SK-N-SH treated with all-trans-retinoic acid at 6 μM for 48 hours (cell line): ENCODE data around the gene REXO1.

Experiments
- ATAC-seq: fragments of 200-7000 bp; cut with Tn5 transposase; 3 replicates; pipeline ENCODE4 v1.9.1; 2020; ENCODE audit warnings: mild to moderate bottlenecking, moderate library complexity
- BACH2 ChIP-seq: fragments of 250-450 bp; sonication (Bioruptor Pico); IDR thresholded peaks from 2 replicates; pipeline ENCODE4 v1.9.0; 2021; ENCODE audit warnings: mild to moderate bottlenecking, borderline replicate concordance
- CSDC2 ChIP-seq: fragments of 250-450 bp; sonication (Bioruptor Pico); IDR thresholded peaks from 2 replicates; pipeline ENCODE4 v1.5.0; 2020; ENCODE audit warnings: mild to moderate bottlenecking, moderate library complexity
- ESRRG ChIP-seq: fragments of 250-450 bp; sonication (Bioruptor Pico); IDR thresholded peaks from 2 replicates; pipeline ENCODE4 v1.6.1; 2021; ENCODE audit warnings: mild to moderate bottlenecking
- GLIS3 ChIP-seq: fragments of 250-450 bp; sonication (Bioruptor Pico); IDR thresholded peaks from 2 replicates; pipeline ENCODE4 v1.5.0; 2020; ENCODE audit warnings: mild to moderate bottlenecking, moderate library complexity
- ISL1 ChIP-seq: fragments of 250-450 bp; sonication (Bioruptor Pico); IDR thresholded peaks from 2 replicates; pipeline ENCODE4 v2.1.2; 2022; ENCODE audit warnings: mild to moderate bottlenecking, moderate library complexity
- PPARA ChIP-seq: fragments of 250-450 bp; sonication (Bioruptor Pico); IDR thresholded peaks from 2 replicates; pipeline ENCODE4 v1.5.0; 2020; ENCODE audit warnings: mild to moderate bottlenecking, borderline replicate concordance
- RARB ChIP-seq: fragments of 250-450 bp; sonication (Bioruptor Pico); IDR thresholded peaks from 2 replicates; pipeline ENCODE4 v1.8.0; 2021; ENCODE audit warnings: mild to moderate bottlenecking, moderate library complexity
- SNAI2 ChIP-seq: fragments of 250-450 bp; sonication (Bioruptor Pico); IDR thresholded peaks from 2 replicates; pipeline ENCODE4 v1.5.0; 2020; ENCODE audit warnings: mild to moderate bottlenecking, moderate library complexity
- TCF4 ChIP-seq: fragments of 250-450 bp; sonication (Bioruptor Pico); IDR thresholded peaks from 2 replicates; pipeline ENCODE4 v1.8.0; 2021; ENCODE audit warnings: mild to moderate bottlenecking, moderate library complexity, borderline replicate concordance
- TOX ChIP-seq: fragments of 250-450 bp; sonication (Bioruptor Pico); IDR thresholded peaks from 2 replicates; pipeline ENCODE4 v1.8.0; 2021; ENCODE audit warnings: mild to moderate bottlenecking, moderate library complexity, borderline replicate concordance
- ZC3H10 ChIP-seq: fragments of 250-450 bp; sonication (Bioruptor Pico); IDR thresholded peaks from 2 replicates; pipeline ENCODE4 v1.5.1; 2021; ENCODE audit warnings: mild to moderate bottlenecking, moderate library complexity
- ZFP3 ChIP-seq: fragments of 250-450 bp; sonication (Bioruptor Pico); IDR thresholded peaks from 2 replicates; pipeline ENCODE4 v1.5.0; 2020; ENCODE audit warnings: mild to moderate bottlenecking, moderate library complexity
- ZFP30 ChIP-seq: fragments of 450-650 bp; formaldehyde crosslinking; IDR thresholded peaks from 2 replicates; pipeline ENCODE4 v1.5.0; 2022; ENCODE audit warnings: mild to moderate bottlenecking, moderate library complexity
- ZNF565 ChIP-seq: fragments of 450-650 bp; formaldehyde crosslinking; conservative IDR thresholded peaks from 2 replicates; pipeline ENCODE4 v1.5.0; 2020; ENCODE audit warnings: low read depth, mild to moderate bottlenecking, moderate library complexity
- ZNF70 ChIP-seq: fragments of 450-650 bp; formaldehyde crosslinking; IDR thresholded peaks from 2 replicates; pipeline ENCODE4 v1.5.0; 2020; ENCODE audit warnings: mild to moderate bottlenecking, moderate library complexity
- ZNF8 ChIP-seq: fragments of 450-650 bp; formaldehyde crosslinking; IDR thresholded peaks from 2 replicates; pipeline ENCODE4 v1.5.0; 2020; ENCODE audit warnings: mild to moderate bottlenecking, moderate library complexity
- TF ChIP-seq, protein P1 (sequence below): fragments of 250-450 bp; sonication (Bioruptor Pico); IDR thresholded peaks from 2 replicates; pipeline ENCODE4 v1.5.0; 2020; ENCODE audit warnings: mild to moderate bottlenecking, moderate library complexity
- TF ChIP-seq, protein P2 (sequence below): fragments of 250-450 bp; sonication (Bioruptor Pico); IDR thresholded peaks from 2 replicates; pipeline ENCODE4 v1.8.0; 2021; ENCODE audit warnings: low read depth, mild to moderate bottlenecking, moderate library complexity, borderline replicate concordance
- TF ChIP-seq, protein P3 (sequence below): fragments of 250-450 bp; sonication (Bioruptor Pico); IDR thresholded peaks from 2 replicates; pipeline ENCODE4 v1.8.0; 2020; ENCODE audit warnings: mild to moderate bottlenecking, moderate library complexity, borderline replicate concordance
- TF ChIP-seq, protein P4 (sequence below): fragments of 250-450 bp; sonication (Bioruptor Pico); IDR thresholded peaks from 2 replicates; pipeline ENCODE4 v1.5.1; 2020; ENCODE audit warnings: low read depth, mild to moderate bottlenecking, moderate library complexity

The REXO1 gene

DNA sequence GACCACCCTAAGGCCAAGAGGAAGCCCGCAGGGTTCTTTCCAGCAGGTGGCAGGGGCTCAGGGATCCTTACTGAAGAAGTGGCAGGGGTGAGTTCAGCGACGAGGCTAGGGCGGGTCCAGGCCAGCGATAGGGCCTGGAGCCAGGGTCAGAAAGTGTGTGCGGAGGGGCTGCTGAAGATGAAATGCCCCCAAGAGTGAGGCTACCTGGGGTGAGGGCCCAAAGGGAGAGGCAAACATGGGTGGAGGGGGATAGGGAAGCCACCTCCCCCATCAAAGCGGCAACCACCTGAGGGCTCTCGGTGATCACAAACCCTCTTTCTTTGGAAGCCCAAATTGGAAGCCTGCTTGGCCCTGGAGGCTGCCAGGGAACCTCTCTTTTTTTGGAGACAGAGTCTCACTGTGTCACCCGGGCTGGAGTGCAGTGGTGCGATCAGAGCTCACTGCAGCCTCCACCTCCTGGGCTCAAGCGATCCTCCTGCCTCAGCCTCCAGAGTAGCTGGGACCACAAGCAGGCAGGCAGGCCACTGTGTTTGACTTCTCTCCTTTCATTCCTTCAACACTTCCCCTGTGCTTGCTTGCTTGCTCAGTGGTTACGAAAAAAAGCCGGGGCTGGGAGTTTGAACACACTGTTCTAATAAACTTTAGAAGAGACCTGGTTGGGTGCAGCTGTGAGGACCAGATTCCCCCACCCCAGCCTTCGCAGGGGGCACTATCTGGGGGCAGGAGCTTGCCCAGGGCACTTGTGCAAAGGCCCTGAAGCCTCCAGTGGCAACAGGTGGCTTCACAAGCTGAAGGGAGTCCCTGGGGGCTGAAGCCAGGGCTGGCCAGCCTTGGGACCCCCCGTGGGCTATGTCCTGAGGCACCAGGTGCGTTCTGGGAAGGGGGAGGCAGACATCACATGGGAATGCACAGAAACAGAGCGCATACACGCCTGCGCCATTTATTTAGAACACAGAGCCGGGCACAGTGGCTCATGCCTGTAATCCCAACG lies 34.8 kb downstream of the REXO1 start:
- TF ChIP-seq GLIS3 (CRISPR knock-in tag) = no peak
- TF ChIP-seq ZFP30 = no peak
- TF ChIP-seq TCF4 (CRISPR knock-in tag) = no peak
- no peak for TF ChIP-seq ZC3H10 (CRISPR knock-in tag)
- no peak for ATAC-seq

DNA sequence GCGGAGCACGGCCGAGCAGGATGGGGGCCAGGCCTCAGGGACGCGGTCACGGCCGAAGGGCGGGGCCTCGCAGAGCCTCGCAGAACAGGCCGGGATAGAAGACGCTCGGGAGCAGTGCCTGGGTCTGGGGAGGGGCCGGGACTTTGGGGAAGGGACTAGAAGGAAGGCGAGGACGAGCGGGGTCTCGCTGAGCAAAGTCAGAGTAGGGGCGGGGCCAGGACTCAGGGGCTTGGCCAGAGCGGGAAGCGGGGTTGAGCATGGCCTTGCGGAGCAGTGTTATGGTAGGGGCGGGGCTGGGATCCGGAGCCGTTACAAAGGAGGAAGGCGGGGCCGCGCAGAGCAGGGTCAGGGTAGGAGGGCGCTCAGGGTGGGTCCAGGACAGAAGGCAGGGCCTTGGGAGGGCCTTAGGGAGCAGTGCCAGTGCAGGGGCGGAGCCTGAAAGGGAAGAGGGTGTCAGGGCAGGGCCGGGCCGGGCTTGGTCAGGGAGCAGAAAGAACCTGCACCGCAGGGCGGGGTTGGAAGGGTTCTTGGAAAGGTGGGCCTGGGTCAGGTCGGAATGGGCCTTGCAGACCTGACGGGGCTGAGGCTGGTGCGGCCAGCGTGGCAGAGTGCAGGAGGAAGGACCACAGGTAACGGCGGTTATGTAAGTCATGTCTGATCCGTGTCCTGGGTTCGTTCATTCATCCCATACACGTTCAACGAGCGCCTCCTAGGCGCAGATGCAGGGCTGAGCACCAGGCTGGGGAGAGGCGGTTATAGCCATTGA lies 35.7 kb downstream of the REXO1 start:
- no peak for TF ChIP-seq BACH2 (CRISPR knock-in tag)
- TF ChIP-seq, protein P1, sequence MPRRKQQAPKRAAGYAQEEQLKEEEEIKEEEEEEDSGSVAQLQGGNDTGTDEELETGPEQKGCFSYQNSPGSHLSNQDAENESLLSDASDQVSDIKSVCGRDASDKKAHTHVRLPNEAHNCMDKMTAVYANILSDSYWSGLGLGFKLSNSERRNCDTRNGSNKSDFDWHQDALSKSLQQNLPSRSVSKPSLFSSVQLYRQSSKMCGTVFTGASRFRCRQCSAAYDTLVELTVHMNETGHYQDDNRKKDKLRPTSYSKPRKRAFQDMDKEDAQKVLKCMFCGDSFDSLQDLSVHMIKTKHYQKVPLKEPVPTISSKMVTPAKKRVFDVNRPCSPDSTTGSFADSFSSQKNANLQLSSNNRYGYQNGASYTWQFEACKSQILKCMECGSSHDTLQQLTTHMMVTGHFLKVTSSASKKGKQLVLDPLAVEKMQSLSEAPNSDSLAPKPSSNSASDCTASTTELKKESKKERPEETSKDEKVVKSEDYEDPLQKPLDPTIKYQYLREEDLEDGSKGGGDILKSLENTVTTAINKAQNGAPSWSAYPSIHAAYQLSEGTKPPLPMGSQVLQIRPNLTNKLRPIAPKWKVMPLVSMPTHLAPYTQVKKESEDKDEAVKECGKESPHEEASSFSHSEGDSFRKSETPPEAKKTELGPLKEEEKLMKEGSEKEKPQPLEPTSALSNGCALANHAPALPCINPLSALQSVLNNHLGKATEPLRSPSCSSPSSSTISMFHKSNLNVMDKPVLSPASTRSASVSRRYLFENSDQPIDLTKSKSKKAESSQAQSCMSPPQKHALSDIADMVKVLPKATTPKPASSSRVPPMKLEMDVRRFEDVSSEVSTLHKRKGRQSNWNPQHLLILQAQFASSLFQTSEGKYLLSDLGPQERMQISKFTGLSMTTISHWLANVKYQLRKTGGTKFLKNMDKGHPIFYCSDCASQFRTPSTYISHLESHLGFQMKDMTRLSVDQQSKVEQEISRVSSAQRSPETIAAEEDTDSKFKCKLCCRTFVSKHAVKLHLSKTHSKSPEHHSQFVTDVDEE (CRISPR knock-in tag) = no peak
- TF ChIP-seq, protein P2, sequence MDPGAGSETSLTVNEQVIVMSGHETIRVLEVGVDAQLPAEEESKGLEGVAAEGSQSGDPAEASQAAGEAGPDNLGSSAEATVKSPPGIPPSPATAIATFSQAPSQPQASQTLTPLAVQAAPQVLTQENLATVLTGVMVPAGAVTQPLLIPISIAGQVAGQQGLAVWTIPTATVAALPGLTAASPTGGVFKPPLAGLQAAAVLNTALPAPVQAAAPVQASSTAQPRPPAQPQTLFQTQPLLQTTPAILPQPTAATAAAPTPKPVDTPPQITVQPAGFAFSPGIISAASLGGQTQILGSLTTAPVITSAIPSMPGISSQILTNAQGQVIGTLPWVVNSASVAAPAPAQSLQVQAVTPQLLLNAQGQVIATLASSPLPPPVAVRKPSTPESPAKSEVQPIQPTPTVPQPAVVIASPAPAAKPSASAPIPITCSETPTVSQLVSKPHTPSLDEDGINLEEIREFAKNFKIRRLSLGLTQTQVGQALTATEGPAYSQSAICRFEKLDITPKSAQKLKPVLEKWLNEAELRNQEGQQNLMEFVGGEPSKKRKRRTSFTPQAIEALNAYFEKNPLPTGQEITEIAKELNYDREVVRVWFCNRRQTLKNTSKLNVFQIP = no peak
- TF ChIP-seq, protein P3, sequence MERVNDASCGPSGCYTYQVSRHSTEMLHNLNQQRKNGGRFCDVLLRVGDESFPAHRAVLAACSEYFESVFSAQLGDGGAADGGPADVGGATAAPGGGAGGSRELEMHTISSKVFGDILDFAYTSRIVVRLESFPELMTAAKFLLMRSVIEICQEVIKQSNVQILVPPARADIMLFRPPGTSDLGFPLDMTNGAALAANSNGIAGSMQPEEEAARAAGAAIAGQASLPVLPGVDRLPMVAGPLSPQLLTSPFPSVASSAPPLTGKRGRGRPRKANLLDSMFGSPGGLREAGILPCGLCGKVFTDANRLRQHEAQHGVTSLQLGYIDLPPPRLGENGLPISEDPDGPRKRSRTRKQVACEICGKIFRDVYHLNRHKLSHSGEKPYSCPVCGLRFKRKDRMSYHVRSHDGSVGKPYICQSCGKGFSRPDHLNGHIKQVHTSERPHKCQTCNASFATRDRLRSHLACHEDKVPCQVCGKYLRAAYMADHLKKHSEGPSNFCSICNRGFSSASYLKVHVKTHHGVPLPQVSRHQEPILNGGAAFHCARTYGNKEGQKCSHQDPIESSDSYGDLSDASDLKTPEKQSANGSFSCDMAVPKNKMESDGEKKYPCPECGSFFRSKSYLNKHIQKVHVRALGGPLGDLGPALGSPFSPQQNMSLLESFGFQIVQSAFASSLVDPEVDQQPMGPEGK (CRISPR knock-in tag) = 0 out of 2 replicates have a peak, but pooled peaks have one; percentile 24
- TF ChIP-seq, all 23 proteins: peak for 1

DNA sequence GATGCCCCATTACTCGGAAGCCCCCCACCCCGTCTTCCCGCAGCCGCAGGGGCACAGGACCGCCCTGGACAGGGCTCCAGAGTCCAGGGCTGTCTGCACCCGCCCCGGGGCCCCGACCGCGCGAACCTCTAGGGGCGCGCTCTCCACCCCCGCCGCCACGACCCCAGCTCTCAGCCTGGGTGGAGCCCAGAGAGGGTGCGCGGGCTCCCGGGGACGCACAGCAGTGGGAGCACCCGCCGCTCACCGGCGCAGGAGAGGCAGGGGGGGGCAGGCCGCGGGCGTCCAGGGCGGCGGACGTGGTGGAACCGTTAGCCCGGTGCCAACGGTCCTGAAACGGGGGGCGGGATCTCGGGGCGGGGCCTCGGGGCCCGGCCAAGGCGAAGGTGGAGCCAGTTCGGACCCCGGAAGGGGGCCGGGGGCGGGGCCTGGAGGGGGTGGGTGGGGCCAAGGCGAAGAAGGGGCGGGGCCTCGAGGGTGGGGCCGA lies 36.3 kb downstream of the REXO1 start, which contains the start of gene ATP8B3:
ATP8B3 (minus strand) TSS at position 335 of the 484 bp plus-strand sequence. CDS start 540 bp downstream, outside the sequence.
- TF ChIP-seq CSDC2 (CRISPR knock-in tag) = no peak
- ATAC-seq = peak; percentile 7

More for the DNA sequence above, 35.7 kb downstream of the REXO1 start:
- ATAC-seq = peak; percentile 93

DNA sequence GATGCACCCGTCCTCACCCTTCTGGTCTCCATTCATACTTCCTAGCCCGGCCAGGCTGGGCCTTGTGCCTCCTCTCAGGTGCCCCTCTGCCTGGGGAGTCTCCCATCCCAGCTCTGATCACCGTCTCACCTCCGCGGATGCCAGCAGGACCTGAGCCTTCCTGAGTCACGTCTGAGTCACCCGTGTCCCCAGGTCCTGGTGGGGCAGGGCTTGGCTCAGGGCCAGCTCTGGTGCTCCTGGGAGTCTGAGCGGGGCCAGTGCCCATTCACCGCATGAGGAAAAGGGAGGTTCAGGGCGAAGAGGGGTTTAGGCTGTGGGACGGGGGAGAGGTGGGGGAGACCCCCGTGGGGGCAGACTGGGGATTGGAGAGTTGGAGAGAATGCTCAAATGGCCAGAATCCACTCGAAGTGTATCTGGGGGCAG lies 36.8 kb downstream of the REXO1 start:
- TF ChIP-seq GLIS3 (CRISPR knock-in tag) (no peak), SNAI2 (no peak), ZNF565 (CRISPR knock-in tag) (no peak), PPARA (CRISPR knock-in tag) (no peak), TOX (no peak)
- TF ChIP-seq, protein P2 = no peak
- peak; percentile 0; the same call in 1 of the 3 replicates for ATAC-seq

DNA sequence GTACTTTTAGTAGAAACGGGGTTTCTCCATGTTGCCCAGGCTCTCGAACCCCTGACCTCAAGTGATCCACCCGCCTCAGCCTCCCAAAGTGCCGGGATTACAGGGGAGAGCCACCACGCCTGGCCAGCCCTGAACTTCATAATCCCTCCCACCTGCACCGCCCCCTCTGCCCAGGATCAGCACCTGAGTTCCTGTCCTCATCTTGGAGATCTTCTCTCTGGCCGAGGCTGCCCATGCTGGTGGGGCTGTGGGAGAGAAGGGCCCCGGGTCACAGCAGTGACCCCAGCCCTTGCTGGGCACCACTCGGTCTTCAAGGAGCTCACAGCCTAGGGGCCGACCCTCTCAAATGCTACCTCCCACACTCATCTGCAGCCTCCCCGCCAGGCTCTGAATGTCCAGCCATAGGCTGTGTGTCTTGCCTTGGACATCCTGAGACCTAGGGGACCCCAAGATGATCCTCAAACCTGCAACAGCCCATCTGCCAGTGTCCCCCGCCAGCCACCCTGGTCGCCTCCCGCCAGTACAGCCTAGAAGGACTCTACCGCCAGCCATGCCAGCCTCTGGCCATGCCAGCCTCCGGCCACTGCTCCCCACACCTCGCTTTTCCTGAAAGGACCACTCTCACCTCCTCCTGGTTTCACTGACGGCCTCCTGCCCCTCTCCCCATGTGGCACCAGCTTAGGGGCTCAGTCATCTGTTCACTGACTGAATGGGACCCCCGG lies 37.7 kb downstream of the REXO1 start:
- TF ChIP-seq ZFP30 (no peak), ZC3H10 (CRISPR knock-in tag) (no peak), PPARA (CRISPR knock-in tag) (no peak), ESRRG (CRISPR knock-in tag) (no peak), RARB (CRISPR knock-in tag) (no peak), TOX (no peak), ISL1 (no peak), ZNF565 (CRISPR knock-in tag) (no peak), TCF4 (CRISPR knock-in tag) (no peak), ZFP3 (CRISPR knock-in tag) (no peak), GLIS3 (CRISPR knock-in tag) (no peak), ZNF70 (CRISPR knock-in tag) (no peak), CSDC2 (CRISPR knock-in tag) (no peak), BACH2 (CRISPR knock-in tag) (no peak), ZNF8 (CRISPR knock-in tag) (no peak)
- TF ChIP-seq, protein P4, sequence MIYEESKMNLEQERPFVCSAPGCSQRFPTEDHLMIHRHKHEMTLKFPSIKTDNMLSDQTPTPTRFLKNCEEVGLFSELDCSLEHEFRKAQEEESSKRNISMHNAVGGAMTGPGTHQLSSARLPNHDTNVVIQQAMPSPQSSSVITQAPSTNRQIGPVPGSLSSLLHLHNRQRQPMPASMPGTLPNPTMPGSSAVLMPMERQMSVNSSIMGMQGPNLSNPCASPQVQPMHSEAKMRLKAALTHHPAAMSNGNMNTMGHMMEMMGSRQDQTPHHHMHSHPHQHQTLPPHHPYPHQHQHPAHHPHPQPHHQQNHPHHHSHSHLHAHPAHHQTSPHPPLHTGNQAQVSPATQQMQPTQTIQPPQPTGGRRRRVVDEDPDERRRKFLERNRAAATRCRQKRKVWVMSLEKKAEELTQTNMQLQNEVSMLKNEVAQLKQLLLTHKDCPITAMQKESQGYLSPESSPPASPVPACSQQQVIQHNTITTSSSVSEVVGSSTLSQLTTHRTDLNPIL (CRISPR knock-in tag) = no peak
- no peak for ATAC-seq
